HUES64 (cell line): ENCODE data around the gene IL4R.

ENCODE experiments used
- H3K27ac ChIP-seq: 2 replicates; pipeline ENCODE4 v1.7.0; 2013; ENCODE audit warnings: low read depth, low read length, inconsistent platforms
- H3K27me3 ChIP-seq: 2 replicates; pipeline ENCODE4 v1.6.1; 2013; ENCODE audit warnings: mild to moderate bottlenecking, low read length; ENCODE audit not compliant: insufficient read depth
- H3K36me3 ChIP-seq: 2 replicates; pipeline ENCODE4 v1.6.1; 2013; ENCODE audit warnings: mild to moderate bottlenecking, low read length; ENCODE audit not compliant: insufficient read depth
- H3K4me1 ChIP-seq: 2 replicates; pipeline ENCODE4 v1.6.1; 2013; ENCODE audit warnings: mild to moderate bottlenecking, low read length, moderate library complexity; ENCODE audit not compliant: insufficient read depth
- H3K4me3 ChIP-seq: 2 replicates; pipeline ENCODE4 v1.5.1; 2013; ENCODE audit warnings: mild to moderate bottlenecking, low read length, moderate library complexity
- H3K9ac ChIP-seq: 2 replicates; pipeline ENCODE4 v1.6.1; 2013; ENCODE audit warnings: mild to moderate bottlenecking, low read depth, low read length
- H3K9me3 ChIP-seq: 2 replicates; pipeline ENCODE4 v1.6.1; 2013; ENCODE audit warnings: low read depth, low read length; ENCODE audit not compliant: insufficient read depth
- WGBS: fragments of 150-250, 120-280 bp; methylation state at CpG from one replicate; pipeline ENCODE4 v1.1.7; 2013; ENCODE audit warnings: missing lambda C conversion rate; 5-methylcytosine and 5-hydroxymethylcytosine counted together

Gene IL4R

DNA sequence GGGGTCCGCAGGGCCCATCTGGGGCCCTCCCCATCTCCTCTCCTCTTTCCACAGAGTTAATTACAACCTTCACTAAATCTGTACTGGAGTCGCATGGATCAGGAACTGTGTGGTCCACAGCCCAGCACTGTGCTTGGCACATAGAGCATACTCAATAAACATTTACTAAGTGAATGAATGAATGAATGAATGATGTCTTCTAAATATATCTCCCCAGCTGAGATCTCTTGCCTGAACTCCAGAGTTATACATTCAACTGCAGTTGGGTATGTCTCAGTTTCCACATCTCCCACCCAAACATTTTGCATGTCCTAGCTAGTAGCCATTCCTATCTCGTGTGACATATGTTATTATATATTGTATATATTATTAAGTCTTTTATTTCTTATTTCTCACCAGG is 59.5 kb downstream of the IL4R start:
- H3K9ac ChIP-seq = no peak overlapping the region
- H3K27ac ChIP-seq = no peak overlapping the region
- no peak overlapping the region for H3K4me3 ChIP-seq
- no peaks in the 10 kb centered on the region for H3K27me3 ChIP-seq
- WGBS = 93% methylated on average over 2 of the region's 3 CpGs
- H3K36me3 ChIP-seq = no peaks in the 10 kb centered on the region
- H3K9me3 ChIP-seq = no peaks in the 10 kb centered on the region
- H3K4me1 ChIP-seq = no peaks in the 10 kb centered on the region

DNA sequence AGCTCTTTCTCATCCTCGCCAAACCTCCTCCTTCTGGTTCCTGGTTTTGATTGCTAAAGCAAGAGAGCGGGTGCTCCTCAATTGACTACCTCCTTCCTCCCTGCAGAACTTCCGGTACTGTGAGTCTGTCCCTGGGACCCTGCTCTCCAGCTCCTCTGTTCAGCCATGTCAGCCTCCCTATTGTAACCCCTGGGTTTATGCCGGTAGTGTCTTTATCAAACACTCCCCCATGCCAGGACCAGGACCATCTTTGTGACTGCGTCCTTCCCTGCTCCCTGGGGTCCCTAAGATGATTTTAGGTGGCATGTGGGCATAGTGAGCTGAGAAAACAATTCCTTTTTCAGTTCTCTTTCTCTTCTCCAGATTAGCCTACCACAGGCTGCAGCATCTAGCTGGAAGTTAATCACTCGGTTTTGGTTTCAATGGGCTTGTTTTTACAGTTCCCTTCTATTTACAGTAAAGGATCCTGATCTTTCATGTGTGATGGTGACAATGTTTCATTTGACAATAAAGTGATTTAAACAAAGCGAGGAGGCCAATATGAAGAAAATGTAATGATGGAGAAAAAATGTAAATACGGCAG is 60.5 kb downstream of the IL4R start:
- no peak overlapping the region for H3K9ac ChIP-seq
- H3K27ac ChIP-seq = no peak overlapping the region
- no peaks in the 10 kb centered on the region for H3K27me3 ChIP-seq
- H3K9me3 ChIP-seq = no peaks in the 10 kb centered on the region
- 91% methylated on average over 7 of the region's 8 CpGs for WGBS
- no peak overlapping the region for H3K4me3 ChIP-seq
- H3K36me3 ChIP-seq = no peaks in the 10 kb centered on the region
- no peaks in the 10 kb centered on the region for H3K4me1 ChIP-seq

- Histone ChIP-seq H3K36me3 (no peaks in the 10 kb centered on the region), H3K27me3 (no peaks in the 10 kb centered on the region), H3K4me3 (no peak overlapping the region), H3K9ac (no peak overlapping the region), H3K27ac (no peak overlapping the region), H3K9me3 (no peaks in the 10 kb centered on the region), H3K4me1 (no peaks in the 10 kb centered on the region)
- 26% methylated on average over 9 of the region's 9 CpGs for WGBS
Measured at GRCh38 chr16:27374804-27375425, 61.1 kb downstream of the IL4R start.

- no peaks in the 10 kb centered on the region for H3K9me3 ChIP-seq
- no peaks in the 10 kb centered on the region for H3K4me1 ChIP-seq
- H3K27me3 ChIP-seq = no peaks in the 10 kb centered on the region
- no peak overlapping the region for H3K9ac ChIP-seq
- no peak overlapping the region for H3K4me3 ChIP-seq
- WGBS = 70% methylated on average over 4 of the region's 4 CpGs
- no peak overlapping the region for H3K27ac ChIP-seq
- no peaks in the 10 kb centered on the region for H3K36me3 ChIP-seq
Measured at GRCh38 chr16:27377666-27378485, 64.1 kb downstream of the IL4R start.

GRCh38 chr16:27378871-27379481 is 65.2 kb downstream of the IL4R start:
- Histone ChIP-seq H3K27me3 (no peaks in the 10 kb centered on the region), H3K9ac (no peak overlapping the region), H3K4me1 (no peaks in the 10 kb centered on the region), H3K27ac (no peak overlapping the region), H3K9me3 (no peaks in the 10 kb centered on the region), H3K36me3 (no peaks in the 10 kb centered on the region), H3K4me3 (no peak overlapping the region)
- 86% methylated on average over 10 of the region's 11 CpGs for WGBS

DNA sequence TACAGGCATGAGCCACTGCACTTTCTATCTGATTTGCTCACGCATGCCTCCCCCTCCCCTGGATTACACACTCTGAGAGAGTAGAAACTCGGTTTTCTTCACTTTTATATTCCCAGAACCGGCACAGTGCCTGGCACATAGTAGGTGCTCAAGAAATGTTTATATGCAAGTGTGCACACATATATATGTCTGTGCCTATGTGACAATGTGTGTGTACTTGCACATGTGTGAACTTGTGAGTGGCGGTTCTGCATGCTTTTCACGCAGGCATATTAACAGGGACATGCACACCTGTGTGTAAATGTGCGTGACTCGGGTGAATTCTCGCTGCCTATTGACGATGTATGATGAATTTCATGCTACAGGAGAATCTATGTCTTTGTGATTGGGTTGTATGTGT is 66.1 kb downstream of the IL4R start:
- 93% methylated on average over 9 of the region's 9 CpGs for WGBS
- H3K4me1 ChIP-seq = no peaks in the 10 kb centered on the region

DNA sequence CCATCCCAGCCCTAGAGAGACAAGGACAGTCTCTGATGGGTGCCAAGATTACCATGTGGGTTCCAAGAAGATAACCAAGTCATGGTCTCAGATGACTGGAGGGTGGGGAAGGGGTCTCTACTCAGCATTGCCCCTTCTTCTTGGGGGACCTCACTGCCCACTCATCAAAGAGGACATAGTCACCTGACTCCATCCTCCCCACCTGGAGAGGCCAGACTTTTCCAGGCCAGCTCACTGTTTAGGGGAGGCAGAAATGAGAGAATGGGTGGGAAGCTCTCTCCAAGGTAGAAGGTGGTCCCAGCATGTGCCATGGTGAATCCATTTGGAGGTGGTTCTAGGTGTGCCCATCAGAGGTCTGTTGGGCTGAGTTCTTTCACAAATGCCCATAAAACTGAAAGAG is 67.5 kb downstream of the IL4R start:
- H3K4me1 ChIP-seq = no peaks in the 10 kb centered on the region

More for the DNA sequence above, 66.1 kb downstream of the IL4R start:
- Histone ChIP-seq H3K27me3 (no peaks in the 10 kb centered on the region), H3K9ac (no peak overlapping the region), H3K27ac (no peak overlapping the region), H3K36me3 (no peaks in the 10 kb centered on the region), H3K9me3 (no peaks in the 10 kb centered on the region), H3K4me3 (no peak overlapping the region)

DNA sequence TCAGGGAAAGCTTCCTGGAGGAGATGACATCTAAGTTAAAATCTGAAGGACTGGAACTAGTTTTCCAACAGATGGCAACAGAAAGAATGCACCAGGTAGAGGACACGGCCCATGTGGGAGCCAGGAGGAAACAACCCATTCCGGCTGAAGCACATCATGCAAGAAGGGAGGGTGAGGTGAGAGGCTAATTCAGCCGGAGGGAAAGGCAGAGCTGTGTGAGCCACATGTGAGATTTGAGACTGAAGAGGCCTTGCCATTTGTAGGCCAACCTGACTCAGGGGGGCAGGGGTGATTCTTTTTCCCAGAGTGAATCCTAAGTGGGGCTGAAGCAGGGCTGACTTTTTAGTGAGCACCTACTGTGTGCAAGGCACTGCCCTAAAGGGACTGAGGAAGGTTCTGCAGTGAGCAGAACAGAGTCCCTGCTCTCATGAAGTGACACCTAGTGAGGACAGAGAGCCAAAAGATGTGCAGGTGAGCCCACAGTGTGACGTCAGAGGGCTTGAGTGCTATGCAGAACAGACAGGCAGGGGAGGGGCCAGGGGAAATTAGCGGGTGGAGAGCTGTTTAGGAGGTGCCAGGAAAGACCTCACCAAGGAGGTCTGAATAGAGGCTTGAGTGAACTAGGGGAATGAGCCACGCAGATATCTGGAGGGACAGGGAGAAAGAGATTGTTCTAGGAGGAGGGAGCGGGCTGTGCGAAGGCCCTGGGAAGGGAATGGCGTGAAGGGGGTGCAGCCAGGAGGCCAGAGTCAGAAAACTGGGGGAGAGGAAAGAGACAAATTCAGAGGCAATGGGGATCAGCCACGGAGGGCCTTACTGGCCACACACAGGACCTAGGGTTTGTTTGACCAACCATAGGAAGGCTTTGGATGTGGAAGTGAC is 68.4 kb downstream of the IL4R start:
- 81% methylated on average over 10 of the region's 10 CpGs for WGBS
- H3K9ac ChIP-seq = no peak overlapping the region

More for the DNA sequence above, 67.5 kb downstream of the IL4R start:
- Histone ChIP-seq H3K36me3 (no peaks in the 10 kb centered on the region), H3K9me3 (no peaks in the 10 kb centered on the region), H3K27me3 (no peaks in the 10 kb centered on the region), H3K9ac (no peak overlapping the region), H3K27ac (no peak overlapping the region), H3K4me3 (no peak overlapping the region)

DNA sequence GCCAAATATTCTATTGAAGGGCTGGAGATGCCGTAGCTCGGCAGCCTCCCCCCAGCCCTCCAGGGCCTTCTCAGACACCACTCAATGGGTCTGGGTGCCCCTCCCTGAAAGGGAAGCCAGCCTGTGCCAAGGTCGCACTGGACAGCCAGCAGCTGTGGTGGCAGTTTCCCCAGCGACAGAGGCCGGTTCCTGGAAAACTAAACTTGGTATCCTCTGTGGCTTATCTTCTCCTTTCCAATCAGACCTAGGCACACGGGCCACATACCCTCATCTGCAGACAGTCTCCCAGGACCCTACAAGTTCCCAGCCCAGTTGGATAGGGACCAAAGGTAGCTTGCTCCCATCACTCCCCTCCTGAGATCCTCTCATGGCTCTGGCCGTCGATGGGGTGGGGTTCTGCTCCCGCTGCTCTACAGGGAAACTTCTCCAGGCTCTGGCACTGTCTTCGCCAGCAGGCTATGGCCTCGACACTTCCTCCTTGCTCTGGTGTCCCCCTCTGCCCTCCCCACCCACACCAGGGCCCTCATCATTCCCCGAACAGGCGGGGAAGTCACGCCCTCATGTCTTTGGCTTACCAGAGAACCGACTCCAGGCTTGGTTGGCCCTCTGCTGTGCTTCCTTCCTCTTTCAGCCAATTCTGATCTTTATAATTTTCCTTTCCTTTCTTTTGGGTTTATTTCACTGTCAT is 69.9 kb downstream of the IL4R start:
- no peaks in the 10 kb centered on the region for H3K27me3 ChIP-seq
- H3K9ac ChIP-seq = no peak overlapping the region
- H3K27ac ChIP-seq = no peak overlapping the region
- no peak overlapping the region for H3K4me3 ChIP-seq
- no peaks in the 10 kb centered on the region for H3K4me1 ChIP-seq
- H3K36me3 ChIP-seq = no peaks in the 10 kb centered on the region
- WGBS = 84% methylated on average over 15 of the region's 15 CpGs
- no peaks in the 10 kb centered on the region for H3K9me3 ChIP-seq

More for the DNA sequence above, 68.4 kb downstream of the IL4R start:
- Histone ChIP-seq H3K36me3 (no peaks in the 10 kb centered on the region), H3K27me3 (no peaks in the 10 kb centered on the region), H3K27ac (no peak overlapping the region), H3K4me3 (no peak overlapping the region), H3K4me1 (no peaks in the 10 kb centered on the region), H3K9me3 (no peaks in the 10 kb centered on the region)

DNA sequence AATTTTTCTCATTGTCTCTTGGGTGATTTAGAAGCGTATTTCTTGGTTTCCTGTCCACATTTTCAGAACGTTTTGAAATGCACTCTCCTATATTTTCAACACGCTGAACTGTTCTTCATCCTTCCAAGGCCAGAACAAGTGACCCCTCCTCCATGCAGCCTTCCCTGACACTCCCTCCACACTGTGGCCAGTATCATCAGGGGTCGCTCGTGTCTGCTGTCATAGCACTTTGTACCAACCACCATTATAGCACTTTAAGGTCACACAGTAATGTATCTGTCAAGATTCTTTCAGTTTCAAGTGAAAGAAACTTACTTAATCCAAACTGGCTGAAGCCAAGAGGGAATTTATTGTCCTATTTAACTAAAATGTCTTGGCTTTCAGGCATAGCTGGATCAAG is 70.7 kb downstream of the IL4R start:
- no peak overlapping the region for H3K9ac ChIP-seq
- WGBS = 89% methylated on average over 5 of the region's 5 CpGs
- H3K4me3 ChIP-seq = no peak overlapping the region
- no peaks in the 10 kb centered on the region for H3K9me3 ChIP-seq
- H3K4me1 ChIP-seq = no peaks in the 10 kb centered on the region
- no peaks in the 10 kb centered on the region for H3K27me3 ChIP-seq
- H3K27ac ChIP-seq = no peak overlapping the region
- no peaks in the 10 kb centered on the region for H3K36me3 ChIP-seq
